Epithelial cell of esophagus (primary cell): ENCODE results near the gene GATAD2B.

Experiments used
- DNase-seq: peaks from one replicate; pipeline ENCODE4 v3.0.0; 2010; ENCODE audit warnings: low read depth
- H3K4me3 ChIP-seq: 2 replicates; pipeline ENCODE4 v1.5.1; 2011; ENCODE audit warnings: mild to moderate bottlenecking, low read length, control low read depth
- TF ChIP-seq, protein P1 (sequence below): IDR thresholded peaks from 2 replicates; pipeline ENCODE4 v1.5.1; 2011; ENCODE audit warnings: low read depth, mild to moderate bottlenecking, low read length, control low read depth, inconsistent platforms; ENCODE audit not compliant: insufficient read depth; ENCODE audit errors: missing control alignments

The GATAD2B gene

DNA sequence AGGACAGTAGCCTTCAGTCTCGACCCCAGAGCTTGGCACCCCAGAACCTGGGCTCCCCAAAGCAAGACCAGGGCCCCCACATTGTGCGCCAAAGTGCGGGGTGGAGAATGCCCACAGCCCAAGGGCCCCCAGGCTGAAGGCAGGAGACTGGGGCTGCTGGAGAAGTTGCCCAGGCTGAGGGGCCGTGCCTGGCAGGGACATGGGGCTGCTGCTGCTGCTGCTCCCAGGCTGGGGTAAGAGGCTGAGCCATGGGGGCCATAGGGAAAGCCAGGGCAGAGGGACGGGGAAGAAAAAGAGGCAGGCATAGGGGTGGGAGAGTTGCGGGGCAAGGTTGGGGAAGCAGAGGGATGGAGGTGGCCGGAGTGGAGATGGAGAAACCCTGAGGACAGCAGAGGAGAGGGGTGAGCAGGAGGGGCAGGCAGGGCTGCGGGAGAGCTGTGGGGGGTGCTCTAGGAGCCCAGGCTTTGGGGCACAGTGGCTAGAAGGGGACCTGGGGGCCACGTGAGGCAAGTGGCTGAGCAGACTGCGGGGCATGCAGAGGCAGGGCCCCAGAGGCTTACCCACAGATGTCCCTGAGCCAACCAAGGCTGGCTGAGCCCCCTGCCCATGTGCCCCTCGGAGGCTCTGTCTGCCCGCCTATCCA, 128.7 kb downstream of the GATAD2B start:
- DNase-seq: no peak
- H3K4me3 ChIP-seq: no peak overlapping the region
- TF ChIP-seq, protein P1, sequence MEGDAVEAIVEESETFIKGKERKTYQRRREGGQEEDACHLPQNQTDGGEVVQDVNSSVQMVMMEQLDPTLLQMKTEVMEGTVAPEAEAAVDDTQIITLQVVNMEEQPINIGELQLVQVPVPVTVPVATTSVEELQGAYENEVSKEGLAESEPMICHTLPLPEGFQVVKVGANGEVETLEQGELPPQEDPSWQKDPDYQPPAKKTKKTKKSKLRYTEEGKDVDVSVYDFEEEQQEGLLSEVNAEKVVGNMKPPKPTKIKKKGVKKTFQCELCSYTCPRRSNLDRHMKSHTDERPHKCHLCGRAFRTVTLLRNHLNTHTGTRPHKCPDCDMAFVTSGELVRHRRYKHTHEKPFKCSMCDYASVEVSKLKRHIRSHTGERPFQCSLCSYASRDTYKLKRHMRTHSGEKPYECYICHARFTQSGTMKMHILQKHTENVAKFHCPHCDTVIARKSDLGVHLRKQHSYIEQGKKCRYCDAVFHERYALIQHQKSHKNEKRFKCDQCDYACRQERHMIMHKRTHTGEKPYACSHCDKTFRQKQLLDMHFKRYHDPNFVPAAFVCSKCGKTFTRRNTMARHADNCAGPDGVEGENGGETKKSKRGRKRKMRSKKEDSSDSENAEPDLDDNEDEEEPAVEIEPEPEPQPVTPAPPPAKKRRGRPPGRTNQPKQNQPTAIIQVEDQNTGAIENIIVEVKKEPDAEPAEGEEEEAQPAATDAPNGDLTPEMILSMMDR: no peak

DNA sequence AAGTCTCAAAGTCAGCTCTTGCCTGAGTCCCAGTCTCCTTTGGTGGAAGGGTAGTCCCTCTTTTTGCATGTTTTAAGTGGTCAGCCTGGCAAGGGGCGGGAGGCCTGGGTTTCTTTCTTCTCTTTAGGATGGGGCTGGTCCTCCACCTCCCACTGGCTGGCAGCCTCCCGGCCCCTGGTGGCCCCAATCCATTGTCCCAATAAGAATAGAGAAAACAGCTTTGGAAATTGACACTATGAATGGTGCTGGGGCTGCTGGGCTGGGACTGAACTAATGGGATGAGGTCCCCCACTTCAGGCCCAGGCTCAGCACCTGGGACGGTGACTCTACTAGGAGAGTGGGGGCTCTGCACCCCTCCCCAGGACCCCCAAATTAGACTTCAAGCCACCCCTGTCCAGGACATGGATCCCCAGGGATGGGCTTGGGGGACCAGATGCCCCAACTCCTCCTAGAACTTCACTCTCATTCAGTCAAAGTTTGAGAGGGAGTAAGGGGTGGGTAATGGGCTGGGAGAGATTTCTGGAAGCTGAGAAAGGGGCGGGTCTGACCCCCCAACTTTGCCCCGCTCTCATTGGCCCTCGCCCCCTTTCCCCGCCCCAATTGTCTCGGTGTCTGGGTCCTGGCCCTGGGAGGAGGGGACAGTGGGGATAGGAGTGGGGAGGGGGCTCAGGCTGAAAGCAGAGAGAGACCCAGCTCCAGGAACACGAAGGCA, 129.4 kb downstream of the GATAD2B start:
- H3K4me3 ChIP-seq: no peak overlapping the region
- DNase-seq: no peak
- TF ChIP-seq, protein P1: no peak

DNA sequence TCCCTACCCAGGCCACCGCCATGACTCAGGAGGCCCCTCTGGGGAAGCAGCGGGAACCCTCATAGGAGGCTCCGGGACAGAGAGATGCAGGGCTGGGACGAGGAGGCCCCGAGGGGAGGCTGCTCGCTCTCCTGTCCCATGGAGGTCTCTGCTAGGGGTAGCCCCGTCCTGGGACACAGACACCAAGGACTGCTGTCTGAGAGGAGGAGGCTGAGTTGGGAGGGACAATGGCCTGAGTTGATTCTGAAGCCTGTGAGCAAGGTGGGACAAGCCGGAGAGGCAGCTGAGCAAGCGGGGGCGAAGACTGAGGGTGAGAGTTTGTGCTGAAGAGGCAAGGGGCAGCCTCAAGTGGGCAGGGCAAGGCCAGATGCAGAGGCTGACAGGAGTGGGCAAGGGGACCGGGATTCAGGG, 130.1 kb downstream of the GATAD2B start:
- no peak for DNase-seq
- TF ChIP-seq, protein P1: no peak
- no peak overlapping the region for H3K4me3 ChIP-seq

DNA sequence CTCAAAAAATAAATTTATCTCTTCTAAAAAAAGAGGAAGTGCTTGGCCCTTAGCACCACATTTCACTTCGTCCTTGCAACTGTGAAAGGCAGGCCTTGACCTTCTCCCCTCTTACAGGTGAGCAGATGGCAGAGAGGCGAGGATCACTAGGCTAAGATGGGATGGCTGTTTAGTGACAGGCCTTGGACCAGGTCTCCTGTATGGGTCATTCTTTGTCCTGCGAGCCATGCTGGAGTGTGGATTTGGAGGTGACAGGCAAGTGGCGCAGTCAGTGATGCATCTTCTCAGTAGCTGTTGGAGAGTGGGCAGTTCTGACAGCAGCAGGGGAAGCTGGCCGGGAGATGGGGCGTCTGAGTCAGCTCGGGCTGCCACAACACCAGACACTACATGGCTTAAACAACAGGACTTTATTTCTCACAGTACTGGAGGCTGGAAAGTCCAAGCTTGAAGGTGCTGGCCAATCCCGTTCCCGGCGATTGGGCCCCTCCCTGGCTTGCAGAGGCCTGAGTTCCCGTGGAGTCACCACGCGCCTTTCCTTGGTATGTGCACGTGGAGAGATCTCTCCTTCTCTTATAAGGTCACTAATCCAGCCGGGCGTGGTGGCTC, 131.0 kb downstream of the GATAD2B start:
- TF ChIP-seq, protein P1: no peak
- peak; percentile 55 for DNase-seq
- no peak overlapping the region for H3K4me3 ChIP-seq

DNA sequence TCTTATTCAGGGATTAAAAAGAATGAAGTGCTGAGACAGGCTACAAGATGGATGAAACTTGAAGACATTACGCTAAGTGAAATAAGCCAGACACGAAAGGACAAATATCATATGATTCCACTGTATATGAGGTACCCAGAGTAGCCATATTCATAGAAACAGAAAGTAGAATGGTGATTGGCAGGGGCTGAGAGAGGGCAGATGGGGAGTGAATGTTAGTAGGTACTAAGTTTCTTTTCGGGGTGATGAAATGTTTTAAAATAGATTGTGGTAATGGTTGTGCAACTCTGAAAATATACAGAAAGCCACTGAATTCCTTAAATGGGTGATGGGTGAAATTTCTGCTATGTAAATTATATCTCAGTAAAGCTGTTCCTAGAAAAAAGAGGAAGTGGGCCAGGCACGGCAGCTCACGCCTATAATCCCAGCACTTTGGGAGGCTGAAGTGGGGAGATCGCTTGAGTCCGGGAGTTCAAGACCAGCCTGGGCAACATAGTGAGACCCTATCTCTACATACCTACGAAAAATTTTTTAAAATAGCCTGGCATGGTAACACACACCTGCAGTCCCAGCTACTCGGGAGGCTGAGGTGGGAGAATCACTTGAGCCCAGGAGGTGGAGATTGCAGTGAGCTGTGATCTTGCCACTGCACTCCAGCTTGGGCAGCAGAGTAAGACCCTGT, 131.7 kb downstream of the GATAD2B start:
- TF ChIP-seq, protein P1: no peak
- no peak overlapping the region for H3K4me3 ChIP-seq
- no peak for DNase-seq

DNA sequence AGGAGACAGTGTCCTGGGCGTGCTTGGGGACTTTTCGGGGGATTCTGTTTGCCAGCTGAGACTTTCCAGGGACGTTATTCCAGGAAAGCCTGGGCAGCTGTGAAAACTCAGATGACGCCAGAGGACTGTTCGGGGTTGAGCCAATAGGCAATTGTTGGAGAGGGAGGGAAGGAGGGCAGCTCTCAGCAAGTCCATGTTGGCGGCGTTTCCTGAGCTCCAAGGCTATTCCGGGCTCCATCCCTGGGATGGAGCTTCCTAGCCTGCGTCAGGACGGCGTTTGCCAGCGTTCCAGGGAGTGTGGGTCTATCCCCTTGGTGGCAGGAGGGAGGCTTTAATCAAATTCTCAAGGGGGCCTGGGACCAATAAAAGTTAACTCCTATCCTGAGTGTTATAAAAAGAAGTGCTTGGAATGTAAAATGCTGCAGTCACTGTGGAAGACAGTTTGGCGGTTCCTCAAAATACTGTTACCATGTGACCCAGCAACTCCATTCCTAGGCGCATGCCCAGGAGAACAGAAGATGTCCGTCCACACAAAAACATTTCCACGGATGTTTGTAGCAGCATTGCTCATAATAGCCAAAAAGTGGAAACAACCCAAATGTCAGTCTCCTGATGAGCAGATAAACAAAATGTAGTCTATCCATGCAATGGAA, 132.3 kb downstream of the GATAD2B start:
- no peak for DNase-seq
- no peak overlapping the region for H3K4me3 ChIP-seq
- TF ChIP-seq, protein P1: no peak
